Measurements from ENCODE around the gene TBC1D2. TPM values are rescaled to one million over a fixed set of nuclear protein-coding genes. Genes with fewer than 3 reads are reported as not detected.

Gene TBC1D2
- total and polyA plus RNA-seq, 2 of the 4 experiments (the other 2 are of a cell fraction): 36.9 to 62.7 TPM

- H4K5ac ChIP-seq (ENCODE audit: low read depth, low read length): no peak overlapping the region
- POLR2A ChIA-PET (ENCODE audit: unreplicated experiment): no interaction called here
- no peak for ATAC-seq (ENCODE audit: low read depth)
These were observed 84.1 kb downstream of the TBC1D2 start for GRCh38 chr9:98171176-98171925.

More at GRCh38 chr9:98171176-98171925, 84.1 kb downstream of the TBC1D2 start:
- Histone ChIP-seq H2AK9ac (replicated peaks; ENCODE audit: low read depth, low read length, poor library complexity) (no peak overlapping the region), H3K9me1 (ENCODE audit: insufficient read depth, low read length) (0 out of 2 replicates have a peak, but pooled peaks cover 9% of the 10 kb centered on the region), H2AK5ac (ENCODE audit: low read depth, low read length) (no peak overlapping the region), H2BK20ac (ENCODE audit: low read depth, low read length) (no peak overlapping the region), H3K56ac (ENCODE audit: extremely low read depth, insufficient read depth, low read length) (no peak overlapping the region), H3K9me3 (ENCODE audit: control insufficient read depth, insufficient read depth, low read length) (no peaks in the 10 kb centered on the region), H2BK15ac (ENCODE audit: low read depth, low read length) (no peak overlapping the region), H2AFZ (replicated peaks; ENCODE audit: low read length, poor library complexity) (no peak overlapping the region), H2BK120ac (ENCODE audit: low read depth, low read length) (no peak overlapping the region), H2BK5ac (ENCODE audit: low read depth, low read length, poor library complexity, severe bottlenecking) (no peak overlapping the region), H3K36me3 (ENCODE audit: control insufficient read depth, insufficient read depth, low read length) (no peaks in the 10 kb centered on the region), H3K27ac (ENCODE audit: insufficient read depth, low read length) (no peak overlapping the region), H4K20me1 (ENCODE audit: insufficient read depth, low read length) (no peaks in the 10 kb centered on the region), H3K79me1 (ENCODE audit: low read depth in 1 of 2, low read length in 2 of 2) (no peaks in the 10 kb centered on the region; a peak in 1 of 4 replicates), H3K4me1 (ENCODE audit: control insufficient read depth, insufficient read depth, low read length) (peaks cover 8% of the 10 kb centered on the region; the same call in 1 of the 2 replicates), H3K23ac (ENCODE audit: low read depth, low read length) (no peak overlapping the region), H3K18ac (ENCODE audit: low read depth, low read length) (no peak overlapping the region), H3K4ac (ENCODE audit: low read depth, low read length) (no peak overlapping the region), H3K27me3 (ENCODE audit: control insufficient read depth, insufficient read depth, low read length) (no peaks in the 10 kb centered on the region; the same call in 1 of the 2 replicates), H4K91ac (ENCODE audit: insufficient read depth, low read depth, low read length) (no peak overlapping the region), H4K8ac (ENCODE audit: low read depth in 2 of 2, low read length in 2 of 2) (no peak overlapping the region), H3K4me2 (ENCODE audit: low read depth, low read length) (no peak overlapping the region), H3K4me3 (ENCODE audit: insufficient read depth, low read depth, low read length) (no peak overlapping the region), H3K9ac (ENCODE audit: low read depth, low read length) (no peak overlapping the region), H3K14ac (replicated peaks; ENCODE audit: low read depth, low read length) (no peak overlapping the region)
- BruUV-seq (replicated peaks): no TSS peak
- intact Hi-C loops (cut with micrococcal nuclease) (no loop called here), in situ Hi-C loops (cut with MboI; ENCODE audit: low sequenced_read_pairs) (no loop called here), dilution Hi-C loops (cut with HindIII; ENCODE audit: low sequenced_read_pairs, unreplicated experiment) (no loop called here)
- CTCF ChIA-PET: interaction anchor here (0.6 kb wide), 1 partner anchor 59 kb away, joined by 3 read pairs; no protein-coding TSS in a partner anchor
- TF ChIP-seq CHD1 (IDR thresholded peaks at IDR 0.05; ENCODE audit: low read depth, low read length): no peak
- no peak for TF ChIP-seq MXI1 (IDR thresholded peaks at IDR 0.05; ENCODE audit: borderline replicate concordance, low read depth, low read length)
- no peak for TF ChIP-seq RCOR1 (IDR thresholded peaks at IDR 0.05; ENCODE audit: insufficient replicate concordance, low read length)
- no peak for TF ChIP-seq MAZ (IDR thresholded peaks at IDR 0.05; ENCODE audit: borderline replicate concordance, low read depth, low read length)
- no peak for TF ChIP-seq MAFK (IDR thresholded peaks at IDR 0.05; ENCODE audit: low read depth, low read length)
- TF ChIP-seq RAD21 (IDR thresholded peaks at IDR 0.05; ENCODE audit: low read length): no peak
- no peak for TF ChIP-seq USF2 (IDR thresholded peaks at IDR 0.05; ENCODE audit: low read depth, low read length)
- no peak for TF ChIP-seq ELK1 (IDR thresholded peaks at IDR 0.05; ENCODE audit: borderline replicate concordance, low read depth, low read length)
- no peak for TF ChIP-seq RFX5 (IDR thresholded peaks at IDR 0.05; ENCODE audit: low read depth, low read length)
- TF ChIP-seq CEBPB (IDR thresholded peaks at IDR 0.05; ENCODE audit: low read depth, low read length): no peak
- 55% methylated on average over 9 of the region's 16 CpGs; no CpG with 5 or more reads in 1 of the 2 experiments for WGBS, 2 experiments (ENCODE audit: extremely low coverage in 2 of 2, insufficient read length in 1 of 2)
- DNase-seq: no peak

All from IMR-90 (cell line).